GM18873 (cell line): Measurements from ENCODE around the gene SLC10A3.
"Not testable (repeated sequence)": the region's sequence is repeated elsewhere in the genome, so short reads cannot be mapped to it uniquely, and the experiment has no call there.

Experiments used
- ATAC-seq: cut with Tn5 transposase; IDR thresholded peaks from one replicate; pipeline ENCODE4 v1.9.1; 2021; ENCODE audit warnings: mild to moderate bottlenecking, moderate library complexity, moderate number of reproducible peaks; ENCODE audit not compliant: unreplicated experiment, low FRiP score

SLC10A3 gene

DNA sequence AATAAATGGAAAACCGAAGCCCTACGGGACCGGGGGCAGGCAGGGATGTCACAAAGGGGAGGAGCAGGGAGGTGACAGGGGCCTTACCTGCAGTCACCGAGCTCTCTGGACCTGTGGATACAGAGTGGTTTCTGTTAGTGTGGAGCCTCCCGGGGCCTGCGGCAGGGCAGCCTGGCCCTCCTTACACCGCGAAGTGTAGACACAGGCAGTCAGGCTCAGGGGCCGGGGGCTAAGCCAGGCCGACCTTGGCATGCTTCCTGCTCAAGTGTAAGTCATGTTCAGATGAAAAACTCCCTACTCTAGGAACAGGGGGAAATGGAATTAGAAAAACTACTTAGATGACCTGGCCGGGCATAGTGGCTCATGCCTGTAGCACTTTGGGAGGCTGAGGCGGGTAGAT, 21.3 kb upstream of the SLC10A3 start:
- no peak for ATAC-seq

DNA sequence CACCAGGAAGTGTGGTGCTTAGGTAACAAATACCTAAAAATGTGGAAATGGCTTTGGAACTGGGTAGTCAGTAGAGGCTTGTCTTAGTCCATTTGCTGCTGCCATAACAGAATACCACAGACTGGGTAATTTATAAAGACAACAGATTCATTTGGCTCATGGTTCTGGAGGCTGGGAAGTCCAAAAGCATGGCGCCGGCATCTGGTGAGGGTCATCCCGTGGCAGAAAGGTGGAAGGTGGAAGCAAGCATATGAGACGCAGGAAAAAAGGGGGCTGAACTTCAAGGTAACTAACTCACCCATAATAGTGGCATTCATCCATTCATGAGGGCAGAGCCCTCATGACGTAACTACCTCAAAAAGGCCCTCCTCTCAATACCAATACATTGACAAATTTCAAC, 19.0 kb upstream of the SLC10A3 start:
- ATAC-seq: no peak

DNA sequence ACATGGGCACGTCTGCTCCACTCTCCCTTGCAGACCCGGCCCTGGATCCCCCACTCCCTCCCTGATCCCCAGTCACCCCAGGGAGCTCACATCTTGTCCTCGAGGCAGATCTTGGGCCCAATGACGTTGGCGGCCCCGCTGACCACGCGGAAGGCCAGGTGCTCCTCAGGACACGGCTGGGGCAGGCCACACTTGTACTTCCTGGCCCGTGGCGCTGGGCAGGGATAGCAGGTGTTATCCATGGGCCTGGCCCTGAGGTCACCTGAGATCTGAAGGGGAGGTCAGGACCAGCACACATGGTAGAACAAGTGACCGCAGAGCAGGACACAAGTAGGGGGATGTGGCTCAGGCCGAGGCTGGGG, 17.9 kb upstream of the SLC10A3 start:
- no peak for ATAC-seq

DNA sequence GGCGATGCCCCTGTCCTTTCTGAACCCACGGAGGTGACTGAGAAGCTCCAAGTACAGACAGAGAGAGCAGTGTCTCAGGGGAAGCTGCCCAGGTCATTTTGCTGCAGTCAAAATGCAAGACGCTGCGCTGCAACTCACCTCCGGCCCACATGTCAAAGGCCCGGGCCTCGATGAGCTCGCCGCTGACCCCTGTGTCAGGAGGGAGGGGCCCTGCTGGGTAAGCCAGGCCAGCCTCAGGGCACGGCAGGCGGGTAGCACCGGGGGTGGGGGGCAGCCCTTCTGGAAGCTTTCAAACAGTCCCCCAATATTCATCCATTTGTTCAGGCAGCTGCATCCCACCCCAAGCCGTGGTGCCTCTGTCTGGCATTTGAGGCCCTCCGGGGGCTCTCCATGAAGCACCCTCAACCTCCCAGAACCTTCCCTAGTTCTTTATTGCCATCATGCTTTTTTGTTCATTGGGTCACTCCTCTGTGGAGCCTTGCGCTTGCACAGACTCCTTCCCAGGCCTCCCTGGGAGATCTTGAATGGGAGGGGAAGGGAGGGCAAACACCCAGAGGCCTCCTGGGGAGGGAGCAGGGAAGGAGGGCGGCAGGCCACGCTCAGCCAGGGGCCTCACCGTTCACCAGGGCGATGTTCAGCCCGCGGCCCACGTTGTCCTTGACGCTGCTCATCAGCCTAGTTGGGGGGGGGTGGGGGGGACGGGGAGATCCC, 17.4 kb upstream of the SLC10A3 start:
- ATAC-seq: no peak

DNA sequence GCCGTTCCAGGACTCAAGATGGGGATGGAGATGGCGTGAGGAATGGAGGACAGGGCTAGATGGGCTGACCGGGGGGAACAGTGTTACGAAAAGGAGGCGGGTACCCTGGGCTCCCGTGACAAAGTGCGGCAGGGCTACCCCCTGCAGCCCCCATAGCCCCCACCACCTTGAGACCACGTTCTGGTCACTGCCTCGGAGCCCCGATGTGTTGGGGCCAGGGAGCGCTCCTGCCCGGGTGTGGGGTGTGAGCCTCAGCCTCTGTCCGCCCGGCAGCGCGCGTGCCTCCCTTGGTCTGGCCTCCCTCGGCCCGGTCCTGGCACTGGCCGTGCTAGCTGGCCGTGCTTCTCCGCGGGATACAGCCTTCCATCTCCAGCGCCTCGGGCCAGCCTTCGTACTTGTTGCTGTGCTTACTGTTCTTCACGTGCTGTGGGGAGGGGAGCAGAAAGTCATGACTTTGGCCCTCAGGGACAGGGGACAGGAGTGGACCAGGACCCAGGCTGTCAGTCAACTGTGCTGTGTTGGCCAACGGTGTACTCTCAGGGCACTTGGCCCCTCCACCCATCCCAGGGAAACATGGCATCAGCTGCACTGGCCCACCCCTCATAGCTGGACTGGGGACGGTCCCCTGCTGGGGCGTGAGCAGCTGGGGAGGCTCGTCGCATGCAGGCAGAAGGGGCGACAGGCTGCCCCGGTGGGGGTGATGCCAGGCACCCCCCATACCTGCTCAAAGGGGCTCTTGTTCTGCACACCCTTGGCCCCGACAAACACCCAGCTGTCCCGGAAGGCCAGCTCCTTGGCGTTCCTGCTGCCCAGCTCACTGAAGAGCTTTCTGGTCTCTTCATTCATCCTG, 16.3 kb upstream of the SLC10A3 start:
- ATAC-seq: no peak

DNA sequence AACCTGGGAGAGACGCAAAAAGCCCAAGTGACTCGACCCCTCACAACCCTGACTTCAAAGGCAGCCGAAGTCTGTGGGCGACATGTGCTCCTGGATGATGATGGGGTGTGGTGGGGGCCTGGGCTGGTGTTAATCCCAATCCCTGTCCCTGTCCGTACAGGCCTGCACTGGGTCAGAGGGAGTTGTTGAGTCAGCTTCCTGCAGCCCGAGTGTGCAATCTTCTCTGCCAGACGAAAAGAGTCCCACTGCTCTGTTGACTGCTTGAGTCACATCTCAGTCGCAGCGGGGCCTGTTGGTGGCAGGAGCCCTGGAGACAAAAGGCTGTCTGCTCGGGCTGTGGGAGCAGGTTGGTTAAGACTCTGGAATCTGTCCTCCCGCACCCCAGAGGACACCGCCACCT, 15.3 kb upstream of the SLC10A3 start:
- ATAC-seq: no peak

DNA sequence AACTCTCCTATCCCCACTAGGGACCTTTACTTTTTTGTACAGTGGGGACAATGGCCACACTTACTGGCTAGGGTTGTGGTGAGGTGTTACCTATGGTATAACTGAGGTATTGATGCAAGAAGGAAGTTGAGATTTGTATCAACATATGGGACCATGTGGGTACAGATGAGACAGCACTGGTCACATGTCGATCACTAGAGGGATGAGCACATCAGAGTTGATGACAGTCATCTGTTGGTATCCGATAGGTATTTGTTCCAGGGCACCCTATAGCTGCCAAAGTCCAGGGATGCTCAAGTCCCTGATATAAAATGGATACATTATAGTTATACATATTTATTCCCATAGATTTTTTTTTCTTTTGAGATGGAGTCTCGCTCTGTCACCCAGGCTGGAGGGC, 12.6 kb upstream of the SLC10A3 start:
- ATAC-seq: no peak

DNA sequence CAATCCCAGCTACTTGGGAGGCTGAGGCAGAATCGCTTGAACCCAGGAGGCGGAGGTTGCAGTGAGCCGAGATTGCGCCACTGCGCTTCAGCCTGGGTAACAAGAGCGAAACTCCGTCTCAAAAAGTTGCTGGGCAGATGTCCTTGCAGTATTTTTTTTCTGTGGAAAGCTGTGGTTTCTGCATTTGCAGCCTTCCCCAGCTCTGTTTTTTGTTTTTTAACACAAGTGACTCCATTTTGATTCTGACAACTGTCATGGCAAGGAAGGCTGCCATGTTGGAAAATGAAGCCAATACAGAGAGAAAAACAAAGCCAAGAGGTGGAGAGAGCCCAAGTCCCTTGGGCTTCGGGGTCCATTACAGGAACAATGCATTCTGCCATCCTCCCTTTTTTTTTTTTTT, 11.7 kb upstream of the SLC10A3 start:
- no peak for ATAC-seq

DNA sequence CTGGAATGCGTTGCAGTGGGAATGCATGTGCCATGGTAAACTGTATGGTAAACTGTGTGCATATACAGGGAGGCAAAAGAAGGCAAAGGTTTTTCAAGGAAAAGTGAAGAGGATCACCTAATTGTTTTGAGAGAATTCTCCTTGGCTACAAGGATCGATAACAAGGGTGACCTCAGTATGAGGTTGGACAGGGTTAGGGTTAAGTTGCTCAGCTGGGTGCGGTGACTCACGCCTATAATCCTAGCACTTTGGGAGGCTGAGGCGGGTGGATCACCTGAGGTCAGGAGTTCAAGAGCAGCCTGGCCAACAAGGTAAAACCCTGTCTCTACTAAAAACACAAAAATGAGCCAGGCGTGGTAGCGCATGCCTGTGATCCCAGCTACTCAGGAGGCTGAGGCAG, 11.0 kb upstream of the SLC10A3 start:
- not testable (repeated sequence) for ATAC-seq

DNA sequence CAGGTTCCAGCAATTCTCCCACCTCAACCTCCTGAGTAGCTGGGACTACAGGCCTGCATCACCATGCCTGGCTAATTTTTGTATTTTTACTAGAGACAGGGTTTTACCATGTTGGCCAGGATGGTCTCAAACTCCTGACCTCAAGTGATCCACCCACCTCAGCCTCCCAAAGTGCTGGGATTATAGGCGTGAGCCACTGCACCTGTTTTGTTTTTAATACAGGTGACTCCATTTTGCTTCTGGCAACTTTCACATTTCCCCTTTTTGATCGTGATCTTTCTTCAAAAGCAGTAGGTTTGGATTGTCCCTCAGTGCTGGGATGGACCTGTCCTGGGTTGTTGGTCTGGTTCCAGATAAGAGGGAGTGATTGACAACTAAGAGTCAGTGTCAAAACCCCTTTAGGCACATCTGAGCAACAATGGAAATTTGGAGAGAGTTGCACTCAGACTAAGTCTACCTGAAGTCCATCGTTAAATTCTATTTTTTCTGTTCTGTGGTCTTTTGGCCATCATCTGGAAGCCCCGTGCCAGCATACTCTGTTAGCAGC, 6.2 kb upstream of the SLC10A3 start:
- ATAC-seq: not testable (repeated sequence)

DNA sequence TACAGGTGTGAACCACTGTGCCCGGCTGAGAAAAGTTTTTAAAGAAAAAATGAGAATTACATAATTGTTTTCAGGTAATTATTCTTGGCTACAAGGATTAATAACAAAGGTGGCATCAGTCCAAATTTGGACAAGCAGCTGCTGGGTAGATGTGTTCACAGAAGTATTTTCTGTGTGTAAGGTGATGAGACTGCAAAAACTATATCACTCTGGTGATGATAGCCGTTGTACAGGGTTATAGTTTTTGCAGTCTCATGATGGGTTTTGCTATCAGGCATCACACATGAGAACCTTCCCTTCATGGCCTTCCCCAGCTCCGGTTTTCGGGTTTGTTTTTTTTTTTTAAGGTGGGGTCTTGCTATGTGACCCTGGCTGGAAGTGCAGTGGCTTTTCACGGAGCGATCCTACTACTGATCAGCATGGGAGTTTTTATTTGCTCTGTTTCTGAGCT, 5.1 kb upstream of the SLC10A3 start:
- no peak for ATAC-seq

DNA sequence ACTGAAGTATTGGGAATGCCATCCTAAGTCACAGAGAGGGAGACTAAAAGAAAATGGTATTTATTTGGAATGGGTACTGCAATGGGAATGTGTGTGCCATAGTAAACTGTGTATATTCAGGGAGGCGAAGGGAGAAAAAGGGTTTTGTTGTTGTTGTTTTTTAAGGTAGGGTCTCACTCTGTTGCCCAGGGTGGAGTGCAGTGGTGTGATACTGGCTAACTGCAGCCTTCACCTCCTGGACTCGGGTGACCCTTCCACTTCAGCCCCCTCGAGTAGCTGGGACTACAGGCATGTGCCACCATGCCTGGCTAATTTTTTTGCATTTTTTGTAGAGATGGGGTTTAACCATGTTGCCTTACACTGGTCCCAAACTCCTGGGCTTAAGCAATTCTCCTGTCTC, 4.3 kb upstream of the SLC10A3 start:
- ATAC-seq: no peak

DNA sequence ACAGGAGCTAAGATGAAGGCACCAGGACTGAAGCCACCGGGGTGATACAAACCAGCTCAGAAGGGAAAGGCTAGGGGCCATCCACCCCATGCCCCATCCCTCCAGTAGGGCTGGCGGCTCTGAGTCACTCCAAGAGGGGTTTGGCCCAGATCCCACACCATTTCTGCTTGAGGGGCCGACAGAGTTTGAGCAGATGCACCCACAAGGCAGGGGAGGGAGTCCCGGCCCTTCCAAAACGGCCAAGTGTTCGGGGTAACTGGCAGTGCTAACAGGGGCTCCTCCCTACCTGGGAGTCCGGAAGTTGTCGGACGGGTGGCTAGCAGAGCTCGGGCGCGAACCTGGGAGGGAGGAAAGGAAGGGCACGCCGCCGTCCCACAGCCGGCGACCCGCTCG, 412 bp downstream of the SLC10A3 start:
- ATAC-seq: peak; percentile 1

DNA sequence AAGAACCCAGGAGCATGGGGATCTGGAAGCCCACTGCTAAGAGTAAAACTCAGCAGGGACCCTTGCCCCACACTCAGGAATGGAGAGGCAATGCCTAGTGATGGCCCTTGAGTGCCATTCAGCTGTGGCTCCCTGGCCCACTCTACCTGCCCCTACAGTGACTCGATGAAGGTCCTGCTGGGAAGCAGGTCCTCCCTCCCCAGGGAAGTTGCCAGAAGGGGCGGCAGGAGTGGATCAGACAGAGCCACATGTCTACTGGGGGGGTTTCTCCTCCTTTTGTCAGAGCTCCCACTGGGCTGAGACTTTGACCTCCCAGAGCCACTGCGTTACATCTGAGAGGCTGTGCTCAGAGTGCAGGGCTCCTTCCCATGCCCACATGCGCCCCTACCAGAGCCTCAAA, 1.2 kb downstream of the SLC10A3 start:
- no peak for ATAC-seq

DNA sequence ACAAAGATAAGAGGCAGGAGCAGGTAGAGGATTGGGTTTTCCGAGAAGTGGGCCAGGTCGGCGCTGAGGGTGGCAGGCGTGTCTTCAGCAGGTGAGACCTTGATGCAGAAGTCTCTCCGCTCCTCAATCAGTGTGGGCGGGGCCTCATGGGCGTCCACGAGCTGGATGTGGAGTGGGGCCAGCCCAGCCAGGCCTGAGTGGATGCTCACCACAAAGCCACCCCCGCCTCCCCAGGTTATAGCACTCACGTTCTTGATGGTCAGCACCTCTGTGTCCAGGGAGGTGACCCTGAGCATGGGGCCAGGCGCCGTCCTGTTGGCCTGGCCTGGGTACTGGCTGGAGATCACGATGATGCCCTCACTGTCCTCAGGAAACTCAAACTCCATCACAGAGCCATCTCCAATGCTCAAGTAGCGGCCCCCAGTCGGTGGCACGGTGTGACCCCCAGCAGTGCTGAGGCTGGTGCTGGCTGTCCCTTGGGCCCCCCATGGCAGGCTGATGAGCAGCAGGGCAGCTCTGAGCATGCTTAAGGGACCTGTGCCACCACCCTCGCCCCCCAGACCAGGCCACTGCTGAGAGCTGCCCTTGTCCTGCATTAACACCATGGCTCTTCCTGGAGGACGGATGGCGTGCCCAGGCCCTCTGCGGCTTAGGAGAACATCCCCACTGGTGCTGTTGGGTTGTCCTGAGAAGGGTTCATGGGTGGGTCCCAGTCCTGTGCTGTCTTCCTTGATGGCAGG, 1.9 kb downstream of the SLC10A3 start:
- no peak for ATAC-seq

DNA sequence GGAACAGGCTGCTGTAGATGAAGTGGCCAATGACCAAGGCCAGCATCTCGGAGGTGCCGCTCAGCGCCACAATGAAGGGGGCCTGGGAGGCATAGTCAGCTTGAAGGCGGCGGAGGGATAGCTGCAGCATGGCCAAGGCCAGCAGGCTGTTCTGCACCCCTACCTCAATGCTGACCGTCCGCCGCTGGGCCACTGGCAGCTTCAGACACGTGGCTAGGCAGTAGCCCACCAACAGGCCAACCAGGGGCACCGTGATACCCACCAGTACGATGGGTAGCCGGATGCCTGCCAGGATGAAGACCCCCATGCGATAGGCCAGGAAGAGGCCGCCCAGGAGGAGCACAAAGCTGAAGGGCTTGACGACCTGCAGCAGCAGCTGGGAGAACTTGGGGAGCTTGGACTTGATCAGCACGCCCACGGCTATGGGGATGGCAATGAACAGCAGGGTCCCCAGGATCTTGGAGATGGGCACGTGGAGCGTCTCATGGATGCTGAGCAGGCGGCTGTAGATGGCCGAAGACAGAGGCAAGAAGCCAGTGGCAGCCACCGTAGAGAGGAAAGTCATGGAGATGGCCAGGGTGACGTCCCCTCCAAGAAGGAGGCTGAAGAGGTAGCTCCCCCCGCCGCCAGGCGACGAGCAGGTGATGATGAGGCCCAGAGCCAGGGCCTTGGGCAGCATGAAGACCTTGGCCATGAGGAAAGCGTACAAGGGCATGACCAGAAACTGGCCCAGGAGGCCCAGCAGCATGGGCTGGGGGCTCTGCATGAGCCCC, 2.7 kb downstream of the SLC10A3 start:
- ATAC-seq: no peak

DNA sequence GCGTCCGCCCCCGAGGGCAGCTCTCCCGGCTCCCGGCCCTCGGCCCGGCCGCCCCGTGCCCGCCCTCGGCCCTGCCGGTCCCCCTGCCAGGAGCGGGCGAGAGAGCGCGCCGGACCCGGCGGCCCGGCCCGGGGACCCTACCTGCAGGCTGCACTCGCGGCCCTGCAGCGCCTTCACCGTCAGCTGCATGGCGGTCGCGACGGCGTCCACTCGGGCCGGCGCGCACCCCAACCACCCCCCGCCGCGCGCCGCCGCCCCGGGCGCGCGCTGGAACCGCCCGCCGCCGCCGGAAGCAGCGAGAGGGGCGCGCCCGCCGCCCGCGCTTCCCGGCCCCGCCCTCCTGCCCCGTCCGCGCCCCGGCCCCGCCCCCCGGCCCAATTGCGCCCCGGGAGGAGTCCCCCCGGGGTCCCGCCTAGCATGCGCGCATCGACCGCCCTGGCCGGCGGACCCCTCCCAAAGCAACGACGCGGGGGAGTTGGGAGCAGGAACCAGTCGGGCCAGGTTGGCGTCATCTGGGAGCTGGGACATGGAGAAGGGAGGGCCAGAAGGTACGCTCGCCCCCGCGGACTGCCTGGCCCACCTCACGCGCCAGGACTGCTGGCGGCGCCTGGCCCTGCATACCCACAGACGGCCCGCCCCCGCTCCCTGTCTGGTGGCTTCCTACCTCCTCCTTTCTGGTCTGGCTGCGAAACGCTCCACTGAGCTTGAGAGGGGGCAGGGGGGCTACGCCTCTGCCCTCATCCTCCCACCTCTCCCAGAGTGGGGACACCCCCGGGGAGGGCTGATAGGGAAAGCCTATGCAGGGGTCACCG, 3.8 kb downstream of the SLC10A3 start, which contains the start of gene UBL4A:
TSS of gene UBL4A (minus strand) at position 220 of the 812 bp plus-strand sequence. CDS start at position 189, 31 bp downstream.
- ATAC-seq: no peak

DNA sequence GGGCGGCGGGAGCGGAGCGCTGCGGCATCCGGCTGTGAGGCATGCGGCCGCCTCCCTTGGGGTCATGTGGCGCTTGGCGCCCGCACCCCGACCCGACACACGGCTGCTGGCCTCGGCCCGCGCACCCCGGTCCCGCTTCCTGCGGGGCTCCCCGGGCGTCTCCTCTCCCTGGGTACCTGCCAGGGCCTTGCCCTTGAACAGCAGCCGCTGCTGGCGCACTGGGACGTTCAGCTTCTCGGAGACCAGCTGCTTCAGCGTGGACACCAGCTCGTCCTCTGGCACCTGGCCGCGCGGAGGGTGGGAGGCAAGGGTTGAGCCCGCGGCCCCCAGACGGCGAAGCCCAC, 4.4 kb downstream of the SLC10A3 start:
- no peak for ATAC-seq
